DMS53 treated with DMSO at 0.1 percent for 48 hours (cell line): Measurements from ENCODE around the gene SH2D6.

Experiments
- DNase-seq: peaks from one replicate; lab custom pipeline; 2025; ENCODE audit not compliant: unreplicated experiment; lab: John Stamatoyannopoulos, UW

SH2D6 gene

DNA sequence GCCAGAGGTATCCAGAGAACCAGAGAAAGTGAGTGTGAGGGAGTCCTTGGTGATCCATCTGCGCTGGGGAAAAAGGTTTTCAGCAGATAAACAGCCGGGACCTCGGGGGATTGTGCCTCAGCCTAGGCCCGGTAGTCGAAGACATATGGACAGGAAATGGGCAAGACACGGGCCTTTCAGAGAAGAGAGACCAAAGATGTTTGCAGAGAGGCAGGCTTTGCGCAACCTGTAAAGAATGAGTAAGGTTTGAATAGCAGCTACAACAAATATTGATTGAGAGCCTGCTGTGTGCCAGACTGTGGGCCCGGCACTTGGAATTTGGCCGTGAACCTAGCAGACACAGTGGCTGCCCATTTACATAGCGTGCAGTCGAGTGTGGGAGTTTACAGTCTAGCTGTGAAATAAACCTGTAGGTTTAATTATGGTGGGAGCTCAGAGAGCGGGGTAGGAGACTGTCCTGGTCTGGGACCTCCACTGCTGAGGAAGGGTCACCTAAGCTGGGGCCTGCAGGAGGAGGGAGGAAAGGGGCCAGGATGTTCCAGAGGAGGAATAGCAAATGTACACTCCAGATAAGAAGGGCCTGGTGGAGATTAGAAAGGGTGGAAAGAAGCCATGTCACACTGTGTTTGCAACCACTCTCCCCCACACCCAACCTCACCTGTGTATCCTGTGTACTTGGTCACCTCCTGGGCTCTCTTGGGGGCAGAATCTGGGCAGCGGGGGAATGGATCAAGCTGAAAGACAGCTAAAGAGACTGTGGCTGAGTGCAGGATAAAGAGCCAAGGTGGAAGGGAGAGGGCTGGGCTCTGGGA is 3.0 kb downstream of the SH2D6 start:
- DNase-seq, result peak; percentile 99

DNA sequence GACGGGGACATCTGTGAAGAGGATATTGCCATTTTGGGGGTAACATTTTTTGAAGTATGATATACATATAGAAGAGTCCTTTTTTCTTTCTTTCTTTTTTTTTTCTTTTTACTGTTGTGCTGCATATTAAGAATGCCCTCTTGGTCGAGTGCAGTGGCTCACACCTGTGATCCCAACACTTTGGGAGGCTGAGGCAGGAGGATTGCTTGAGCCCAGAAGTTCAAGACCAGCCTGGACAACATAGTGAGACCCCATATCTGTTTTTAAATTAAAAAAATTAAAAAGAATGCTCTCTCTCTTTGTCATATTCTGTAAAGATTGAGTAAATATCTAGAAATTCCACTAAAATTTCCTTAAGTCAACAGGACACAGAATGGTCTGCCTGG is 3.6 kb downstream of the SH2D6 start:
- DNase-seq, result no peak

DNA sequence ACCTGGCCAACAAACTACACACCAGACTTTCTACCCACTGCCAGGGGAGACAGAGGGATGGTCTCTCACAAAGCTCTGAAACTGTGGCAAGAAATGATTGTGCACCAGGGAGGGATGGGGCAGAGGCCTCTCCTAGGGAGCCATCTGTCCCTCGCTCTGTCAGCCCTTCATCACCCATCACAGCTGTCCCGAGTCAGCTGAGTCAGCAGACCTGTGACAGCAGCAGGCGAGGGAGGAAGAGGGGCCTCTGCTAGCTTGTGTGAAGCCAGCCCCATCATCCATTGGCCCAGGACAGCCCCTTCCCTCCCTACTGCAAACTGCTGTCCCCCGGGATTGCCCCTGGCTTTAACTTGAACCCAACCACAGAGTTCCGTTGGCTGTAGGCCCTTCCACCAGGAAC is 5.0 kb downstream of the SH2D6 start:
- DNase-seq, result no peak

DNA sequence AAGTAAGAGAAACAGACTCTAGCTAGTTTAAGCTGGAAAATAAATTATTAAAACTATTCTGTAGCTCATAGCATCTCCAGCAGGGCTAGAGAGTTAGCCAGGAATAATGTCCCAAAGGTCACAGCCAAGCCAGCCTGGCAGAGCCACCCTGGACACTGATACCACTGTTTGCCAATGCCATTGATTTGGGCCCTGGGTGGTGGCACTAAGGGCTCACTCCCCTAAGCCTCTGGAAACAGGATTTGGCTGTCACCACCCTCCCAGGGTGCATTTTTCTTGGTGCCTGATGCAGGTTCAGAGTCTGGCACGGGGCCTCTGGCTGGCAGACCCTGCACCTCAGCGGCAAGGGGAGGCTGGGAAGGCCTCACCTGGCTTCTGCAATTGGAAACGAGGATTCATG is 7.1 kb downstream of the SH2D6 start:
- DNase-seq, result no peak

DNA sequence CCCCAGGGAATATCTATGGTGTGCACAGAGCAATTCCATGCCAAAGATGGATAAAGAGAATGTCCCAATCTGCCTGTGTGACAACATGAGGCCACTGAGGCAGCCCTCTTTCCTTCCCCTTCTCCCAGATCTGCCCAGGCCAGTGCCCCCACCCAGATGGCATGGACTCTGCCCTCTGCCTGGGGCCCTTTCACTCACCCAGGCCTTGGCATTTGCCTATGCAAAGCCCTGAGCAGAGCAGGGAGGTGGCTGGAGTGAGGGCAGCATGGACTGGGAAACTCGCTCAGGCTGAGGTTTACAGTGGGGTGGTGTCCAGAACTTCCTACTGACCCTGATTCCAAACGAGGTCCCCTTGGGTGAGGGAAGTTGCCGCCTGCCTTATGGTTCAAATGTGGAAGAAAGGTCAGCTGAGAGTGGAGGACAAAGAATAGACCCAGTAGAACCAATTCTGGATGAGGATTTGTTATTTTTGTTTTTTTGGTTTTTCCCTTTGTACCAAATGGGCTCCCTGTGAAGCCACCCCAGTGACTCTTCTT is 8.9 kb downstream of the SH2D6 start:
- no peak for DNase-seq

DNA sequence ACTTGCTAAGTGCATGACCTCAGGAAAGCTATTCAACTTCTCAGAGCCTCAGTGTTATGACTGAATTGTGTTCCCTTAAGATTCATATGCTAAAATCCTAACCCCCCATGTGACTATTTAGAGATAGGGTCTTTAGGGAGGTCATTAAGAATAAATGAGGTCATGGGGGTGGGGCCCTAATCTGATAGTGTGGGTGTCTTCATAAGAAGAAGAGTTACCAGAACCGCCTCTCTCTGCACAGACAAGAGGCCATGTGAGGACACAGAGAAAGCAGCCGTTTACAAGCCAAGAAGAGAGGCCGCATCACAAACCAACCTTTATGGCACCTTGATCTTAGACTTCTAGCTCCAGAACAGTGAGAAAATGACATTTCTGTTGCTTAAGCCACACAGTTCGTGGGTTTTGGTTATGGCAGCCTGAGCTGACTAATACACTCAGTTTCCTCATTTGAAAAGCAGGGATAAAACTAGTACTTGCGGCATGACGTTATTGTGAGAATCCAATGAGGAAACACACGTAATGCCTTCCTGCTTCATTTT is 9.9 kb downstream of the SH2D6 start:
- DNase-seq, result no peak

DNA sequence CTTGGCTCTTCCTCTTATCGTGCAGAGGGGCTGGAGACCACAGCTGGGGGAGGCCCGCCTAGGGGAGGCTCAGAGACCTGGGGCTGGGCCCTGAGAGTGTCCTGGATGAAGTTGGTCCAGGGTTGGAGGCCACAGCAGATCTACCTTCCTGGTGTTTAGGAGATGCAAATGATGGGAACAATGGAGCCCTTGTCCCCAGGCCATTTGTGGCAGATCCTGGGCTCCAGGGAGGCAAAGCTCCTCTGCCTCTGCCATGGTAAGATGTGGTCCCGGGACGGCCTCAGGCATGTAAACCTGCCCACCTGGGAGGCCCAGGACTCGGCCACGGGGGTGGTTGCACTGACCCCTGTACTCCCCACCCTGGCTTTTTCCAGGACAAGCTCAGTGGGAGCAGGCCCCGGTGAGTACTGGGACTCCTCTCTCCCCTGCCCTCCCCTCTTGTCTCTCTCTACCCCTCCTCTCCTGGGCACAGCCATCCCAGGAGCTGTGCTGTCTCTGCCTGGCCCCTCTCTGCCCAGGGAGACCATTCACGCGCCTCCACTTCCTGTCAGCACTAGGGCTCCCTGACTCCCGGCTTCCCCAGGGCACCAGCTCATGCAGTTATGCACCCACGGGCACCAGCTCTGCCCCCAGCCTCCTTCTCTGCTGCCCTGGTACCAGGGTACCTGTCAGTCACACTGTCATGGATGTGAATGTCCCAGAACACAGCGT is 10.9 kb downstream of the SH2D6 start:
- DNase-seq, result no peak

DNA sequence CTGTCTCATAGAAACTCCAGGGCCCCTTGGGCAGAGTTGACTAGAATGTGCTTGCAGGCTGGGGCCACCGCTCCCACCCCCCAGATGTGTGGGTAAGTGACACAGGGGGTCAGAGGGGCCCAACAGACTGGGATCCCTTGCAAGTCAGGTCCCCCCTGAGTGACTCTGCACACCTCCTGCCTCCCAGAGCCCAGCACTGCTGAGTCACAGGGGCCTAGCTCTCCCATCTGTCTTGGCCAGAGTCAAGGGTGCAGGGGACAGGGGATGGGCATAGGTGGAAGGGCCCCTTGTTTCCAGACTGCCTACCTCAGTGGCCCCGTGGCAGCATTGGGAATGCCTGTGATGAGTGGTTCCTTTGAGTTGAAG is 11.4 kb downstream of the SH2D6 start:
- DNase-seq, result no peak

DNA sequence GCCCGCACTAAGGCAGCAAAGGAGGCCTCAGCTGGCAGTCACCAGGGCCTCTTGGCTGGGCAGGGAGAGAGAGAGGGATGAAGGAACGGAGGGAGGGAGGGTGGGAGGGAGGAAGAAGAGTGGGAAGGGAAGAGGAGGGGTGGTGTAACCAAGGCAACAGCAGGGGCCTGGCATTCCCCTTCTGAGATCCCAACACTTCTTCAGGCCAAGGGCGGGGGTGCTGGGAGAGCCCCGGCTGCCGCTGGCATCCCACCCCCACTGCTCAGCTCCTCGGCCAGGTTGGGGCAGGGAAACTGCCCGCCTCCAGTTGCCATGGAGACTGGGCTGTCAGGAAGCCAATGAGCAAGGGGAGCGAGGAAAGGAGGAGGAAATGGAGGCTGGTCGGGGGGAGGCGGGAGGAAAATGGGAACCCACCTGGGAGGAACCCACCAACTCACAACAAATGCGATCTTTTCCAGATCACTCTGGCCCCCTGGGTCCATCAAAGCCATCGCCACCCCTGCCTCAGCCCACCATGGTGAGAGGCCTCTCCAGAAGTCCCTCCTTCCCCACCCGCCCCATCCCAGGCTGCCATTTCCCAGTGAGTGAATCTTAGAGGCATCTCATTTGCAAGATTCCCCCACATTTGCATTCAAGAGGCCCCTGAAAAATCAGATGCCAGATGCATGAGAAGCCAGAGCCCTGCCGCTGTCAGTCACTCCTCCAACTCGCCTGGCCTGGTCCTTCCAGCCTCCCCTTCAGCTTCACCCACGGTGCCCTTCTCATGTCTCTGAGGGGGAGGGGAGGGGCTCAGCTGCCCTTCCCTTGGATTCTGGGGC is 12.4 kb downstream of the SH2D6 start:
- DNase-seq, result no peak

DNA sequence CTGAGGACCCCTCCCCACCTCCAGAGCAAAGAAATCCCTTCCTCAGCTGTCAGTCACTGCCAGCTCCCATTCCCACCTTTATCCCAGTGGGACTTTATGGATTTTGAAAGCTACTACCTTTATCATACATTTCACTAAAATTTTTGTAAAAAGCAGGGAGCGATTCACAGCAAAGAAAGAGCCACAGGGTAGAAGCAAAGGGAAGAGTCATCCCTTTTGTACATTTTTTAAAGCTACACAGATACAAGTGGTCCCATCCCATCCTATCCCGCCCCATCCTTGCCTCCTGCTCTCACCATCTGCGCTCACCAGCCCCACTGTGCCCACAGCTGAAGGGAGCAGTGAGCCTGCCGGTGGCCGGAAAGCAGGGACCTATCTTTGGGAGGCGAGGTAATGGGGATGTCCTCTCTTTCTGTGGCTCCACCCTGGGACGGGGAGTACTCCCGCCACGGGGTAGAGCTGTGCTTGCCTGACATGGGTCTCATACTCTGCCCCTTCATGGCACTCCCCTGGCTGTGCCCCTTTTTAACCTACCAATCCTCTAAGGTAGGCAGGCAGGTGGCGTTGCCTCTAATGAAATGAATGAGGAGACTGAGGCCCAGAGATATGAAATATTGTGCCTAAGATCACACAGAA is 13.2 kb downstream of the SH2D6 start:
- no peak for DNase-seq

DNA sequence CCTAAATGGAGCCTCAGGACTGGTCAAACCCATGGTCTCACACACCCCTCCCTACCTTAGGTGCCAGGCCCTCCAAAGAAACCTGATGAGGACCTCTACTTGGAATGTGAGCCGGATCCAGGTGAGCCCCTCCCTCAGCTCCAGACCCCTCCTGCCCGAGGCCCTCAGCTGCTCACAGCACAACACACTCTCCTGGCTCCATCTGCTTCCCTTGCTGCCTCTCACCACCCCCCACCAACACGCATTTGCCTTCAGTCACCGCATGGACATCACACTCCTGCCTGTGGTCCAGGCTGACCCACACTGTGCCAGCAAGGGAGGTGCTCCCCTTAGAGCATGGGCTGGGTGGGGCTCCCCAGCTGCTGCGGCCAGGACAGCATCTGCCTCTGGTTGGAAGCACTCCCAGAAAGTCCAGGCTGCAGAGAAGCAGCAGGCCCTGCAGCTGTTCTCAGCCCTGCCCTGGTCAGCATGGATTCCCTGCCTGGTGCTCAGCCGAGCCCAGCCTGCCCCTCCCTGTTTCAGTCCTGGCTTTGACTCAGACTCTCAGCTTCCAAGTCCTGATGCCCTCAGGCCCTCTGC is 15.1 kb downstream of the SH2D6 start:
- peak; percentile 46 for DNase-seq

DNA sequence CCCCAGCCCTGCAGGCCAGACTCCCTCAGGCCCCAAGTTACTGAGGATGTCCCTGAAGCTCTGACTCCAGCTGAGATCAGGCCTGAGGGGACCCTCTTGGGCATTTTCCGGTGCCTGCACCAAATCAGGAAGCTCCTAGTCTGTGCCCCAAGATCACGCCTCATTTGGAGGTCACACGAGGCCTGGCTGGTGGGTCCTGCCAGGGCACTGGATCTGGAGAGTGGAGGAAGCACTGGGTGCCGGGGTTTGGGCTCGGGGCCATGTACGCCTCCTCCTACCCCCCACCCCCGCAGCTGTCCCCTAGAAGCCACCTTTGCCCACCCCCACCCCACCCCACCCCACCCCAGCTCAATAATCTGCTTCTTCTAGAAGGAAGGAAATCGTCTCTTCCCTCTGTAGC is 16.2 kb downstream of the SH2D6 start:
- no peak for DNase-seq

DNA sequence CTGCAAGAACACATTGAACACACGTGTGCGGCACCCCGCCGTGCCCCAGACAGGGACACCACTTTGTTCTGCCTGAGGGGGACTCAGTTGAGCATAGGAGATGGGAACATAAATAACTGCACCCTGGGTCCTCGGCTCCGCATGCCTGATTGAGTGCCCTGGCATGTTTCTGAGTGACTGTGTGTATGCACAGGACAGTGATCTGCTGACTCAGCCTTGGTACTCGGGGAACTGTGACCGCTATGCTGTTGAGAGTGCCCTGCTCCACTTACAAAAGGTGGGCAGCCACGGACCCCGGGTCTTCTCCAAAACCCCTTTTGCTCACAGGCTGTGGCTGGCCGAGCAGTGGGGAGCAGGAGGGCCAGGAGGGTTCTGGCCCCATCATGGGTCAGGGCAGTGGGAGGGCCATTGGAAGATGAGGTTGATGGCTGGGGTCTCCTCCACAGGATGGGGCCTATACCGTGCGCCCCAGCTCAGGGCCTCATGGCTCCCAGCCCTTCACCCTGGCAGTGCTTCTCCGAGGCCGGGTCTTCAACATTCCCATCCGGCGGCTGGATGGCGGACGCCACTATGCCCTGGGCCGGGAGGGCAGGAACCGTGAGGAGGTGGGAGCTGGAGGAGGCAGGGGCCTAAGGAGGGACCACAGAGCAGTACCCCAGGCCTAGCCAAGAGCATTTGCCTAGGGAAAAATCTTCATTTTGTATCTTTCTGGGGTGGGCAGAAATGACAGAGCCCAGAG is 16.9 kb downstream of the SH2D6 start:
- no peak for DNase-seq

DNA sequence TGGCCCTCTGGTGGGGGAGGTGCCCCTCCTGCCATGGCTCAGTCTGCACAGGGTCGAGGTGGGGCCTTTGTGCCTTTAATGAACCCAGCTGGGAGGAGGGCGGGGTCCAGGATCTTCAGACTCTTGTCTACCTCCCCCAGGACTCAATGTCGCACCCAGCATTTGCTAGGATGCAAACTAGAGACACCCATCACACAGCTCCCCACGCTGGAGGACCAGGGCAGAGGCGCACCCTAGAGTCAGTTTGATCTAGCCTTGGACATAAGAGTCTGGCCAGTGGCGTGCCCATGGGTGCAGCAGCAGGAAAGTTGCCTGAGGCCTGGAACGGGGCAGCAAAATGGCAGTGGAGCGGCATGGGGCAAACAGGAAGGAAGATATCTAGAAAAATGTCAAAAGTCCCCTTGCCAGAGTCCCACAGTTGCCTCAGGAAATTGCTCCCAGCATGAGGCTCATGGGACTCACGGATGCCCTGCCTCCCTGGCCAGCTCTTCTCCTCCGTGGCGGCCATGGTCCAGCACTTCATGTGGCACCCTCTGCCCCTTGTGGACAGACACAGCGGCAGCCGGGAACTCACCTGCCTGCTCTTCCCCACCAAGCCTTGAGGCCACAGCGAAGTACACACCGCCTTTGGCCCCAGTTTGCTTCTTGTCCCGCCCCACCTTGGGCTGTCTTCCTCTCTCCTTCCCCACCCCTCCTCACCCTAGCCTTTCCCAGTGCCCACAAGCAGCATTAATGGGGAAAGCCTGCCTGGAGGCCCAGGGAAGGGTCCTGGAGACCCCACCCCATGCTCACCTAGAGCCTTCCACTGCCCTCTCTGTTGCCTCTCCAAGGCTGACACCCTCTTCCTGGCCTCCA is 17.7 kb downstream of the SH2D6 start:
- DNase-seq, result no peak

DNA sequence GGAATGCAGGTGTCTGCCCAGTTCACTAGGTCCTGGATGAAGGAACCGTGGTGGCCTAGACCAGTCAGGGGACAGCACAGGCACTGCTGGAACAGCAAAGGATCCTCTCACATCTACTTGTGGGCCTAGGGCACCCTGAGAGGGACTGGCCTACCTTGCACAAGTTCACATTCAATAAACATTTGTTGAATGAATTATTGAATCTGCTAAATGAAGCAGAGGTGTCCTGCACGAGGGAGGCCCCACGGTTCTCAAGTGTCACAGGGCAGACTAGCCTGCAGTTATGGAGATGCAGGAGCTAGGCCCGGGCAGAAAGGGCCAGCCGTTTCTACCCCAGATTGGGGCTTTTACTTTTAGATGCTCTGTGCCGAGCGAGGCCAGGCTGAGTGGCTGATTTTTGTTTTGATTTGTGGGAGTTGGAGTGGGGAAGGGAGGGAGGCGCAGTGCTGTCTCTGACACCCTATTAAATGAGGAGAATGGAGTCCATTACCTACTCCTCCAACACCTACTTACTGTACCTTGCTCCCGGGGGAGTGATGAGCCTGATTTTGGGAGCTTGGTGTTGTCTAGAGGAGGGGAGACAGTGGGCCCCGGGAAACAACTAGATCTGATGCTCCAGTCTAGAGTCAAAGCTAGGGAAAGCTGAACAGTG is 18.4 kb downstream of the SH2D6 start:
- no peak for DNase-seq

DNA sequence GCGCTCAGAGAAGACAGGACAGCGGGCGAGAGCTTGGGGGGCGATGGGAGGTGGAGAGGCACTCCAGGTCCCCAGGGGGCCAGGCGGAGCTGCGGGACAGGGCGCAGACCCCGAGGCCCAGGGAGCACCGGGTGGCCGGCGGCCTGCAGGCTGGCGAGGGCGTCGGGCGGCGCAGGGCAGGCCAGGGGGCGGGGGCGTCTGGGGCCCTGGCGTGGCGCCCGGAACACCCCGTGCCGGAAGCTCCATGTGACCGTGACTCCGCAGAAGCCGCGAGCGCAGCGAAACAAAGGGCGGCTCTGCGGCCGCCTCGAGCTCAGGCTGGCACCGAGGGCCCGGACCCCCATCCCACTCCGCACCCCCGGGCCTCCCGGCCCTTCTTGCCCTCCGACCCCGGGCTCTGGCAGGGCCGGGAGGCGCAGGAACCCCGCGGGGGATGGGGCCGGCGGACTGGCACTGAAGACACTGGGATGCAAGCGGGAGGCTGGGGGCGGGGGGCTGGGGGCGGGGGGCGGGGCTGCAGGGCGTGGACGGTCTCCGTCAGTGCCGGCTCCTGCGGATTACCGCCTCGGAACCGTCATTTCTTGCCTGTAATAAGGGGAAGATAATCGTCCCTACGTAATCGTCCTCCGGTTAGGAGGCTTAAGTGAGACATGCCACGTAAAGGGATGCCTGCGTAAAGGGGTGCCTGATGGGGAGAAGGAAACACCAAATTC is 19.1 kb downstream of the SH2D6 start:
- peak; percentile 76 for DNase-seq

DNA sequence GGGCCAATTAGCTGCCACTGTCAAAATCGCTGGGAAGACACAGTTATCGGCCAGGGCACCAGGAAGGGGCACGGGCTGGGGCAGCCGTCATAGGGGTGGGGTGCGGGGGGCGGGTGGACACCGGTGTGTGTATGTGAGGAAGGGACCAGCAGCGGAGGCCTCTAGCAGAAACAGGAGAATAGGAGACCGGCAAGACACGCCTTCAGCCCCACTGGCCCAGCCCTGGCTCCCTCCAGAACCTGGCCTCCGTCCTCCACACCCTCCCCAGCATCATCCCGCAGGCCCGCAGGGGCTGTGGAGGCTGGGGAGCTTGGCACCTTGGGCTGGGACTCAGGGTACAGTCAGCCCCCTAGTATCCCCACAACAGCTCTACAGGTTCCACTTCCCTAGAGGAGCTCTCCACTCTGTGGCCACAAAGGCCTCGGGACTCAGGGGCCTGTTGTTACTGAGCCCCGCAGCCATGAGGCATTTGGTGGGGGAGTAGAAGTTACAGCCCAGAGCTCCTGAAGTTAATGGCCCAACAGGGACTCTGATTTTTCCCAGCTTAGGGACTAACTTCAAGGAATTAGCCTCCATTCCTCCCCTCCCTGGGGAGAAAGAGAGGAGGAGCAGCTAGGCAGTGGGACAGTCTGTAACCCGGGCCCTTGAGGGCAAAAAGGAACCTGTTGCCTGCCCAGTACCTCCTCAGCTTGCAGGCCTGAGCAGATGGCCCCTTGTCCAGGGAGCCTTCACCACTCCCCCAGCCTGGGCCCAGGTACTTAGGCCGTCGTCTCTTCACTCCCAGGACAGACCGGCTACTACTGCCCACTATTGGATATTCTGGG is 19.9 kb downstream of the SH2D6 start:
- peak; percentile 62 for DNase-seq
